IMR-90 (cell line): ENCODE results near the gene HAND2. TPM values are rescaled to one million over a fixed set of nuclear protein-coding genes. Genes with fewer than 3 reads are reported as not detected.

Experiments used
- ATAC-seq: fragments of 200-7000 bp; cut with Tn5 transposase; 2 replicates; pipeline ENCODE4 v1.9.1; 2020; ENCODE audit warnings: low read depth, mild to moderate bottlenecking, moderate library complexity
- BruUV-seq: library from RNA; stranded (reverse); fragments of 400-500 nt; replicated peaks from 2 replicates; lab custom pipeline; 2021; lab: Mats Ljungman, UMichigan
- CTCF ChIA-PET: fragments of 300-600 bp; formaldehyde crosslinking; extraction: SDS; loops from one replicate; lab custom pipeline; 2021; ENCODE audit warnings: antibody characterized with exemption; lab: Yijun Ruan, JAX
- POLR2A ChIA-PET: fragments of 300-600 bp; sonication (Branson Sonifier 250); formaldehyde crosslinking; loops from one replicate; lab custom pipeline; 2022; ENCODE audit warnings: antibody characterized with exemption; ENCODE audit not compliant: unreplicated experiment; lab: Charles Lee
- DNase-seq: peaks from one replicate; pipeline ENCODE4 v3.0.0; 2013
- H2AFZ ChIP-seq: replicated peaks from 2 replicates; pipeline ENCODE3; 2013; ENCODE audit warnings: low read length, mild to moderate bottlenecking; ENCODE audit not compliant: poor library complexity
- H2AK5ac ChIP-seq: 2 replicates; pipeline ENCODE4 v1.6.1; 2013; ENCODE audit warnings: low read depth, low read length, inconsistent platforms
- H2AK9ac ChIP-seq: replicated peaks from 2 replicates; pipeline ENCODE3; 2013; ENCODE audit warnings: mild to moderate bottlenecking, low read depth, low read length, moderate library complexity; ENCODE audit not compliant: poor library complexity
- H2BK120ac ChIP-seq: 2 replicates; pipeline ENCODE4 v1.6.1; 2013; ENCODE audit warnings: low read depth, low read length, inconsistent platforms
- H2BK15ac ChIP-seq: 3 replicates; pipeline ENCODE4 v1.6.1; 2013; ENCODE audit warnings: low read depth, low read length, inconsistent platforms
- H2BK20ac ChIP-seq: 2 replicates; pipeline ENCODE4 v1.6.1; 2013; ENCODE audit warnings: low read depth, mild to moderate bottlenecking, inconsistent platforms, low read length, moderate library complexity
- H2BK5ac ChIP-seq: 2 replicates; pipeline ENCODE4 v1.6.1; 2013; ENCODE audit warnings: mild to moderate bottlenecking, low read depth, low read length, inconsistent platforms; ENCODE audit not compliant: poor library complexity, severe bottlenecking
- H3K14ac ChIP-seq: replicated peaks from 2 replicates; pipeline ENCODE4 v1.6.1; 2013; ENCODE audit warnings: low read depth, low read length, inconsistent platforms
- H3K18ac ChIP-seq: 2 replicates; pipeline ENCODE4 v1.6.1; 2013; ENCODE audit warnings: low read depth, low read length, control low read depth
- H3K23ac ChIP-seq: 2 replicates; pipeline ENCODE4 v1.6.1; 2013; ENCODE audit warnings: low read depth, low read length, inconsistent platforms
- H3K27ac ChIP-seq: 2 replicates; pipeline ENCODE4 v1.5.1; 2013; ENCODE audit warnings: mild to moderate bottlenecking, control low read depth, low read length; ENCODE audit not compliant: insufficient read depth
- H3K27me3 ChIP-seq: 2 replicates; pipeline ENCODE4 v1.6.1; 2013; ENCODE audit warnings: low read length; ENCODE audit not compliant: control insufficient read depth, insufficient read depth
- H3K36me3 ChIP-seq: 2 replicates; pipeline ENCODE4 v1.6.1; 2013; ENCODE audit warnings: low read length, mixed read lengths; ENCODE audit not compliant: control insufficient read depth, insufficient read depth
- H3K4ac ChIP-seq: 2 replicates; pipeline ENCODE4 v1.6.1; 2013; ENCODE audit warnings: low read depth, low read length, inconsistent platforms
- H3K4me1 ChIP-seq: 2 replicates; pipeline ENCODE4 v1.6.1; 2013; ENCODE audit warnings: low read length, mixed read lengths; ENCODE audit not compliant: control insufficient read depth, insufficient read depth
- H3K4me2 ChIP-seq: 2 replicates; pipeline ENCODE4 v1.6.1; 2013; ENCODE audit warnings: low read depth, mild to moderate bottlenecking, control low read depth, low read length, moderate library complexity
- H3K4me3 ChIP-seq: 2 replicates; pipeline ENCODE4 v1.5.1; 2013; ENCODE audit warnings: low read depth, mild to moderate bottlenecking, control low read depth, low read length, moderate library complexity; ENCODE audit not compliant: insufficient read depth
- H3K56ac ChIP-seq: 2 replicates; pipeline ENCODE4 v1.6.1; 2013; ENCODE audit warnings: low read length, inconsistent platforms; ENCODE audit not compliant: insufficient read depth; ENCODE audit errors: extremely low read depth
- H3K79me1 ChIP-seq, 2 experiments: 2 replicates each; pipeline ENCODE4 v1.6.1; 2013; ENCODE audit warnings: low read length in 2 of 2, inconsistent platforms in 1 of 2, low read depth in 1 of 2
- H3K9ac ChIP-seq: 2 replicates; pipeline ENCODE4 v1.6.1; 2013; ENCODE audit warnings: low read depth, low read length, control low read depth
- H3K9me1 ChIP-seq: 2 replicates; pipeline ENCODE4 v1.6.1; 2013; ENCODE audit warnings: low read length, inconsistent platforms; ENCODE audit not compliant: insufficient read depth
- H3K9me3 ChIP-seq: 2 replicates; pipeline ENCODE4 v1.6.1; 2013; ENCODE audit warnings: low read length; ENCODE audit not compliant: control insufficient read depth, insufficient read depth
- H4K20me1 ChIP-seq: 2 replicates; pipeline ENCODE4 v1.6.1; 2013; ENCODE audit warnings: low read length, inconsistent platforms; ENCODE audit not compliant: insufficient read depth
- H4K5ac ChIP-seq: 2 replicates; pipeline ENCODE4 v1.6.1; 2013; ENCODE audit warnings: mild to moderate bottlenecking, low read depth, low read length, control low read depth
- H4K8ac ChIP-seq, 2 experiments: 2 replicates each; pipeline ENCODE4 v1.6.1; 2013; ENCODE audit warnings: low read depth in 2 of 2, low read length in 2 of 2, control low read depth in 1 of 2, inconsistent platforms in 1 of 2
- H4K91ac ChIP-seq: 2 replicates; pipeline ENCODE4 v1.6.1; 2013; ENCODE audit warnings: low read depth, low read length, inconsistent platforms; ENCODE audit not compliant: insufficient read depth
- BHLHE40 ChIP-seq: fragments of 150-350 bp; IDR thresholded peaks from 2 replicates; pipeline ENCODE4 v1.6.1; 2016; ENCODE audit warnings: mild to moderate bottlenecking, low read depth, low read length
- CEBPB ChIP-seq: IDR thresholded peaks from 2 replicates; pipeline ENCODE4 v1.6.1; 2012; ENCODE audit warnings: low read depth, low read length, improper control_type of control experiment
- CTCF ChIP-seq: conservative IDR thresholded peaks from 2 replicates; pipeline ENCODE4 v1.5.1; 2012; ENCODE audit warnings: mild to moderate bottlenecking, low read depth, low read length, improper control_type of control experiment
- ELK1 ChIP-seq: fragments of 150-350 bp; IDR thresholded peaks from 2 replicates; pipeline ENCODE4 v1.6.1; 2016; ENCODE audit warnings: low read depth, mild to moderate bottlenecking, low read length, moderate library complexity, borderline replicate concordance
- MAFK ChIP-seq: IDR thresholded peaks from 2 replicates; pipeline ENCODE4 v1.6.1; 2012; ENCODE audit warnings: low read depth, low read length, improper control_type of control experiment
- MAZ ChIP-seq: IDR thresholded peaks from 2 replicates; pipeline ENCODE4 v1.6.1; 2012; ENCODE audit warnings: low read depth, mild to moderate bottlenecking, low read length, improper control_type of control experiment, moderate library complexity, borderline replicate concordance
- MXI1 ChIP-seq: IDR thresholded peaks from 2 replicates; pipeline ENCODE4 v1.6.1; 2012; ENCODE audit warnings: low read depth, mild to moderate bottlenecking, low read length, moderate library complexity, borderline replicate concordance
- NFE2L2 ChIP-seq: fragments of 150-350 bp; IDR thresholded peaks from 2 replicates; pipeline ENCODE4 v1.6.1; 2016; ENCODE audit warnings: low read depth, mild to moderate bottlenecking, low read length
- POLR2A ChIP-seq: IDR thresholded peaks from 2 replicates; pipeline ENCODE4 v1.6.1; 2012; ENCODE audit warnings: mild to moderate bottlenecking, low read depth, low read length
- RAD21 ChIP-seq: IDR thresholded peaks from 2 replicates; pipeline ENCODE4 v1.6.1; 2012; ENCODE audit warnings: low read length, improper control_type of control experiment
- RCOR1 ChIP-seq: IDR thresholded peaks from 2 replicates; pipeline ENCODE4 v1.6.1; 2012; ENCODE audit warnings: mild to moderate bottlenecking, low read length, improper control_type of control experiment; ENCODE audit not compliant: insufficient replicate concordance
- SMC3 ChIP-seq: fragments of 150-350 bp; IDR thresholded peaks from 2 replicates; pipeline ENCODE4 v1.6.1; 2016; ENCODE audit warnings: low read depth, mild to moderate bottlenecking, antibody characterized with exemption, low read length, moderate library complexity
- WGBS, 2 experiments: methylation state at CpG; one replicate each; pipeline versions ENCODE4 v1.1.5 to v1.1.7; 2013; ENCODE audit warnings: missing lambda C conversion rate in 2 of 2; ENCODE audit not compliant: insufficient read length in 1 of 2; ENCODE audit errors: extremely low coverage in 2 of 2; 5-methylcytosine and 5-hydroxymethylcytosine counted together
- dilution Hi-C: fragments of 300-500 bp; cut with HindIII; formaldehyde crosslinking; loops from one replicate; pipeline ENCODE4 v1.14.3; 2018; ENCODE audit warnings: low sequenced_read_pairs; ENCODE audit not compliant: unreplicated experiment
- in situ Hi-C: fragments of 300-500 bp; cut with MboI; formaldehyde crosslinking; loops from 3 replicates; pipeline ENCODE4 v1.14.3; 2019; ENCODE audit warnings: low sequenced_read_pairs, inconsistent platforms, mixed read lengths
- intact Hi-C: fragments of 100-400 bp; cut with micrococcal nuclease; formaldehyde crosslinking; loops from 2 replicates; pipeline ENCODE4 v1.10.0; 2022
- polyA plus RNA-seq, 3 experiments: library from polyadenylated mRNA; depleted of rRNA; stranded (reverse); fragments of >200 nt; gene quantifications; 2 replicates each; pipeline ENCODE4 v1.2.3, GENCODE V29; 2012; ENCODE audit warnings: low replicate concordance in 1 of 3
- total RNA-seq: library from RNA; depleted of rRNA; stranded (reverse); fragments of >200 nt; gene quantifications from 2 replicates; pipeline ENCODE4 v1.2.3, GENCODE V29; 2012

HAND2 gene
- total and polyA plus RNA-seq, 2 of the 4 experiments (the other 2 are of a cell fraction), result 0.36 to 0.97 TPM

GRCh38 chr4:173482330-173482931 is 47.6 kb downstream of the HAND2 start:
- TF ChIP-seq NFE2L2 (no peak), CEBPB (no peak), MAZ (no peak), RCOR1 (no peak), POLR2A (no peak), MAFK (no peak), MXI1 (no peak), BHLHE40 (no peak), RAD21 (no peak), ELK1 (no peak), CTCF (no peak), SMC3 (no peak)
- H3K4ac ChIP-seq, result no peak overlapping the region
- no peak overlapping the region for H2AK9ac ChIP-seq
- no peak overlapping the region; a peak in 1 of 4 replicates for H4K8ac ChIP-seq
- no peaks in the 10 kb centered on the region for H3K36me3 ChIP-seq
- H4K5ac ChIP-seq, result no peak overlapping the region
- WGBS, 2 experiments, result no CpG with 5 or more reads among the region's 1 CpG
- H3K14ac ChIP-seq, result no peak overlapping the region
- ChIA-PET CTCF (no interaction called here), POLR2A (no interaction called here)
- no peak overlapping the region for H3K9ac ChIP-seq
- H4K20me1 ChIP-seq, result no peaks in the 10 kb centered on the region
- in situ Hi-C loops, result no loop called here
- no peak overlapping the region for H4K91ac ChIP-seq
- H3K4me3 ChIP-seq, result no peak overlapping the region
- H3K4me2 ChIP-seq, result no peak overlapping the region
- ATAC-seq, result no peak
- H2BK15ac ChIP-seq, result no peak overlapping the region
- H3K4me1 ChIP-seq, result peaks cover 3% of the 10 kb centered on the region; the same call in 1 of the 2 replicates
- no peak overlapping the region for H2BK120ac ChIP-seq
- H3K56ac ChIP-seq, result no peak overlapping the region
- intact Hi-C loops, result no loop called here
- H2BK5ac ChIP-seq, result no peak overlapping the region
- H3K9me1 ChIP-seq, result no peaks in the 10 kb centered on the region; the same call in 1 of the 2 replicates
- BruUV-seq, result no TSS peak
- no peak overlapping the region for H3K27ac ChIP-seq
- no peaks in the 10 kb centered on the region for H3K9me3 ChIP-seq
- dilution Hi-C loops, result no loop called here
- H2AFZ ChIP-seq, result no peak overlapping the region
- peaks cover 2% of the 10 kb centered on the region; the same call in 1 of the 2 replicates for H3K27me3 ChIP-seq
- DNase-seq, result no peak
- no peaks in the 10 kb centered on the region for H3K79me1 ChIP-seq
- H2BK20ac ChIP-seq, result no peak overlapping the region
- no peak overlapping the region for H3K23ac ChIP-seq
- H3K18ac ChIP-seq, result no peak overlapping the region
- H2AK5ac ChIP-seq, result no peak overlapping the region; the same call in 1 of the 2 replicates
